T-helper 2 cell (primary cell): Measurements from ENCODE around the gene MSN.
"Not testable (repeated sequence)": the region's sequence is repeated elsewhere in the genome, so short reads cannot be mapped to it uniquely, and the experiment has no call there.

ENCODE experiments used
- DNase-seq, 5 experiments: peaks; one replicate each; pipeline versions ENCODE4 v3.0.0 to v3.0.0-alpha.2; 2012 to 2022
- total RNA-seq, 2 donors: gene quantifications; one replicate each; lab custom pipeline; 2026; lab: John Stamatoyannopoulos, UW

Gene MSN
- 602 to 687 reads per million in 2 donors for total RNA-seq

DNA sequence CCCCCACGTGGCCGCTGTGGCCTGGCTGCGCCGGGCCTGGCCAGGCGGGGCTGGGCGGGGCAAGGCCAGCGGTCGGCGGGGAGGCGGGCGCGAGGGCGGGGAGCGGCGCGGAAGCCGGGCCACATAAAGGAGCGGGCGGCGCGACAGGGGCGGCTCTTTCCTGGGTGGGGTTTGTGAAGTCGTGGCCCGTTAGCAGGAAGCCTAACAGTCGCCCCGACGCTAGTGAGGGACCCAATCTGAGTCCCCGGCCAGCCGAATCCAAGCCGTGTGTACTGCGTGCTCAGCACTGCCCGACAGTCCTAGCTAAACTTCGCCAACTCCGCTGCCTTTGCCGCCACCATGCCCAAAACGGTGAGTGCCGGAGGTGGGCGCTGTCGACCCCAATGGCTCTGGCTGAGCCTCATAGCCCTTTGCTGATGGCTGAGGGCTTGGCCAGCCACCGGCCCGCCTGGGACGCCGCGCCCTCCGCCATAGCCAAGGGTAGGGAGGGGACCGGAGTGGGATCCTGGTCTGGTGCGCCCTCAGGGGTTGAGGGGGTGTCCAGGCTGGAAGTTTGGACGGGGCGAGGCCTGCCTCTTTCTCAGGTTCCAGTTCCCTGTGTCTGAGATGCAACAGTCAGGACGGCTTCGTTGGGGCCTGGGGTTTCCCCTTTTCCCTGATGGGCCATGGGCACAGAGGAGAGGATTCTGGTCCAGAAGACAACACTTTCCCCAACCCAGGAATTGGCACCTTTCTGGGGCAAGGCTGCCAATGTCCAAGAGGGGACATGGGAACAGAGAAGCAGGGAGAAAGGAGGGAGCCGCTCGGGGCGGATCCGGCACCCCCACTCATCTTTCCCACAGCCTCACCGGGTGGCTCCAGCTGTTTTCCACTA, at the start of gene MSN:
Gene MSN, plus strand, starts transcription at position 152 of the 874 bp plus-strand sequence. Its CDS starts 188 bp downstream, at position 340.
- DNase-seq = peak; percentile 40 to 87 (median 62)

DNA sequence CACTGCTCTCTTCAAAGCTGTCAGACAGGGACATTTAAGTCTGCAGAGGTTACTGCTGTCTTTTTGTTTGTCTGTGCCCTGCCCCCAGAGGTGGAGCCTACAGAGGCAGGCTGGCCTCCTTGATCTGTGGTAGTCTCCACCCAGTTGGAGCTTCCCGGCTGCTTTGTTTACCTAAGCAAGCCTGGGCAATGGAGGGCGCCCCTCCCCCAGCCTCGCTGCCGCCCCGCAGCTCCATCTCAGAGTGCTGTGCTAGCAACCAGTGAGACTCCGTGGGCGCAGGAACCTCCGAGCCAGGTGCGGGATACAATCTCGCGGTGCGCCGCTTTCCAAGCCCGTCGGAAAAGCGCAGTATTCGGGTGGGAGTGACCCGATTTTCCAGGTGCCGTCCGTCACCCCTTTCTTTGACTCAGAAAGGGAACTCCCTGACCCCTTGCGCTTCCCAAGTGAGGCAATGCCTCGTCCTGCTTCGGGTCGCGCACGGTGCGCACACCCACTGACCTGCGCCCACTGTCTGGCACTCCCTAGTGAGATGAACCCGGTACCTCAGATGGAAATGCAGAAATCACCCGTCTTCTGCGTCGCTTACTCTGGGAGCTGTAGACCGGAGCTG, 47.3 kb upstream of the MSN start:
- DNase-seq = not testable (repeated sequence)

DNA sequence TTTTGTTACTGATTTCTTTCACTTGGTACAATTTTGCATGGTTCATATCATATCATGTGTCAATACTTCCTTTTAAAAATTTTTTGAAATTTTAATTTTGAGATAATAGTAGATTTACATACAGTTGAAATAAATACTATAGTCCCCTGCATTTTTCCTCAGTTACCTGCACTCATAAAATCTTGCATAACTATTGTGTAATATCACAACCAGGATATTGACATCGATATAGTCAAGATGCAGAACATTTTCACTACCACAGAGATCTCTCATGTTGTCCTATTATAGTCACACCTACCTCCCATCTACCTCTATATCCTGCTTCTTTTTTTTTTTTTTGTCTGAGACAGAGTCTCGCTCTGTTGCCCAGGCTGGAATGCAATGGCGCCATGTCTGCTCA, 36.7 kb upstream of the MSN start:
- DNase-seq = no peak

DNA sequence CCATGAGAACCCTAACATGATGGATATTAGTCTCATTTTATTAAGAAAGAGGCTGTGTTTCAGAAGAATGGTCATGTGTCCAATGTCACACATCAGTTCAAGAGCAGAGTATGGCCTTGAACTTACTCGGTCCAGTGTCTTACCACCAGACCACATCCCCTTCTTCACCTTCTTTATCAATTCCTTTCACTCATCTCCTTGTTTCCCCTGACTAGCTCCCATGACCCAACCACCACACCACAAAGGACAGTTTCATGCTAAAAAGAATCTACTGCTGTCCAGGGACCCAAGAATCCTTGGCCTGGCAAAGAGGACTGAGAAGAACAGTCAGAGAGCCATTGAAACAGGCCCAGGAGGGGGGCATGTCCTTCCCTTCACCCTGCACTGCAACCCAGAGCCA, 33.6 kb upstream of the MSN start:
- DNase-seq = no peak

DNA sequence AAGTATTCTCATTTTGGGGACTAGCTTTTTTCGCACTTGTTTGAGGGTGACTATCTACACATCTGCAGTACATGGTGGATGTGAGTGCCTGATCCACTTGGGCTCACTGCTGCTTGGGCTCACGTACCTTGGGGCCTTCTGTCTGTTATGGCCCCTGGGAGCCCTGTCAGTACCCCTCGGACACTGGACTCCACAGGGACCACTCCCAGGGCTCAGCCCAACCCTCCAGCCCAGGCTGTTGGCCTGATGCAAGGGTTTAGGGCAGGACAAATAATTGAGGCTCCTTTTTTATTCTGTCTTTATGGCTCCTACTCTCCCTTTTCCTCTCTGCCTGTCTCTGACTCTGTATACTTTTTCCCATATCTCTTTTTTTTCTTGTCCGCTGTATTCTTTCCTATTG, 32.7 kb upstream of the MSN start:
- no peak for DNase-seq

DNA sequence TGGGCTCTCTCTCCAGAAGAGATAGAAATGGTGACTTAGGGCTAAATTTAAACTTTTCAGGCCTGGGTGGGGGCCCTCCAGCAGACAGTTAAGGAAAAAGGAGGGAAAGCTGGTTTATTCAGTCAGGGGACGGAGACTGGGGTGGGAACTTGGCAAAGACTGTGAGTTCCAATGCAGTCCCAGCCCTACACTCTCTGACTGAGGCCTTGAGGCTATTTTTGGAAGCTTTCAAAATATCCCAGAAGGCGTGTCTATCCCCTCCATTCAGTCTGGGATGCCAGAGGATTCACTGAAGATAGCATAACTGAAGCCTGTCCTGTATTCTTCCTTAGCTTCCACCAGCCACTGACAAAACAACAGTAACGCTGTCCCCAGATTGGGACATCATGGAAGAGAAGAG, 32.1 kb upstream of the MSN start:
- no peak for DNase-seq

DNA sequence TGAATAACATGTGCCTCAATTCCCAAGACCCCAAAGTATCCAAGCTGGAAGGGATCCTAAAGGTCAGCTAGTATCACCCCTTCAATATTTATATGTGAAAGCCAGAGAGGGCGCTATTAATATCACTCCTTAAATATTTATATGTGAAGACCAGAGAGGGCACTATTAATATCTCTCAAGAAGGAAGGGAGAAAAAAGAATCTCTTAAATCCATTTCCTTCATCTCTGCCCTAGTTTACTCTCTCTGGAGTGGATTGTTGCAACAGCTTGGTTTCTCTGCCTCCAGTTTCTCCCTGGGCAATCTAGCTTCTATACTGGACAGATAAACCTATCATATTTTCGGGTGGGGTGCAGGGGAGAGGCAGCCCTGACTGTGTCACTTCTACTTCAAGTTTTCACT, 31.6 kb upstream of the MSN start:
- DNase-seq = no peak

DNA sequence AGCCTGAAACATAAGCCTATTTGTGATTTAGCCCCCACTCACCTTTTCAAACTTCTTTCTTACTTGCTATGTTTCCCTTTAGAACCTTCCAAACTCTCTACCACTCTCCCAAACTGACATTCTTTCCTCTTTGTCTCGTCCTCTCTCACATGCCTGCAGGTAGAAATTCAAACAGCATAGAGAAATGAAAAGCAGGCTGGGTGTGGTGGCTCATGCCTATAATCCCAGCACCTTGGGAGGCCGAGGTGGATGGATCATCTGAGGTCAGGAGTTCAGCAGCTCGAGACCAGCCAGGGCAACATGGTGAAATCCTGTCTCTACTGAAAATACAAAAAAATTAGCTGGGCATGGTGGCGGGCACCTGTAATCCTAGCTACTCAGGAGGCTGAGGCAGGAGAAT, 31.2 kb upstream of the MSN start:
- not testable (repeated sequence) for DNase-seq

DNA sequence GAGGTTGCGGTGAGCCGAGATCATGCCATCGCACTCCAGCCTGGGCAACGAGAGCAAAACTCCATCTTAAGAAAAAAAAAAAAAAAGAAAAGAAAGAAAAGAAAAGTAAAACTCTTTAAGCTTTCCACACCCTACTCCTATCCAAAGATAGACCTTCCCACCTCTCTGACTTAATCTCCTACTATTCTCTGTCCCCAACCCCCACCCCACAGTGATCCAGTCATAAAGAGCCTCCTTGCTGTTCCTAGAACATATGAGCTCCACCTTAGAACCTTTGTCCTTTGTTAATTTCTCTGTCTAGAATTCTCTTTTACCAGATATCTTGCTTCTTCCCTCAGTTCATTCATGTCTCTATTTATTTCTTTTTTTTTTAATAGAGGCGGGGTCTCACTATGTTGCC, 30.1 kb upstream of the MSN start:
- no peak for DNase-seq

DNA sequence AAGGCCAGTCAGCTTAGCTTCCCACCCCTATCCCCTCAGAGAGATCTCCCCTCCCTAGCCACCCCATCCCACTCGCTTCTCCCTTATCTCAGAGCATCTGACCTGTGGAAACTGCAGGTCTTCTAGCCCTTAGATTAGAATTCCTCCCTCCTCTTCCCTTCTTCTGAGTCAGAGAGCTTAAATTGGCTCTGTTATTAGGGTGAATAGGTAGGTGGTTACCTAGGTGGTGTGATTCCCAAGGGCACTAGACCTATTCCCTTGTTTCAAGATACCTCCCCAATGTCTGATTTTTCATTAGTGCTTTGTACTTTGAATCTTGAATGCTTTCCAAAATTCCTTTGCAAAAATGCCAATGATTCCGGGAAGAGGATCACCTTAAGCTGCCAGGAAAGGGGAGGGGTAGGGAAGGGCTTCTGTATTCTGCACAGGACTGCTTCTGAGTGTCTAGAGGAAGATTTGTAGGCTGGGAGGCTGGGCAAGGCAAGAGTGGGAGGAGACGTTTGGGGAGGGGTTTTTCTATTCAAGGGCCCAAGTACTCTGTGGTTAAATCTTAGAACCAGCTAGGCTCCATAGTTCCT, 24.5 kb upstream of the MSN start:
- DNase-seq = no peak

DNA sequence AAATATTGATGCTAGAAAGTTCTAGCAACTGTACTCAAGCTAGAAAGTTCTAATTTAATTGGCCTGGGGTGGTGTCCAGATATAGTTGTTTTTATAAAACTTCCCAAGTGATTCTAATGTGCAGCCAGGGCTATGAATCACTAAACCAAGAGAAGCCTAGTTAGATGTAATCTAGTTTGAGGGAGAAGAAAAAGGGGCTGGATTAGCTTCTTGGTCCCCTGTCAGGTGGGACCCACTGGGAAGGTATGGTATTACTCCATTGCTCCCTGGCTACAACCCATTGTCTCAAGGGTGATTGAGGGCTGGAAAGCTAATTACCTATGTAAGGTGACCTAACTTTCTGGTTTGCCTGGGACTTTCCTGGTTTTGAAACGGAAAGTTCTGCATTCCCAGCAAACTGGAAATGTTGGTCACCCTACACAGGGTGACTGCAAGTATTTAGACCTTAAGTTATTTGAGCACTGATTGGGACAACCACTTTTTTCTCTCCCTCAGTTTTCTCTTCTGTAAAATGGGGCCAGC, 23.9 kb upstream of the MSN start:
- no peak for DNase-seq

DNA sequence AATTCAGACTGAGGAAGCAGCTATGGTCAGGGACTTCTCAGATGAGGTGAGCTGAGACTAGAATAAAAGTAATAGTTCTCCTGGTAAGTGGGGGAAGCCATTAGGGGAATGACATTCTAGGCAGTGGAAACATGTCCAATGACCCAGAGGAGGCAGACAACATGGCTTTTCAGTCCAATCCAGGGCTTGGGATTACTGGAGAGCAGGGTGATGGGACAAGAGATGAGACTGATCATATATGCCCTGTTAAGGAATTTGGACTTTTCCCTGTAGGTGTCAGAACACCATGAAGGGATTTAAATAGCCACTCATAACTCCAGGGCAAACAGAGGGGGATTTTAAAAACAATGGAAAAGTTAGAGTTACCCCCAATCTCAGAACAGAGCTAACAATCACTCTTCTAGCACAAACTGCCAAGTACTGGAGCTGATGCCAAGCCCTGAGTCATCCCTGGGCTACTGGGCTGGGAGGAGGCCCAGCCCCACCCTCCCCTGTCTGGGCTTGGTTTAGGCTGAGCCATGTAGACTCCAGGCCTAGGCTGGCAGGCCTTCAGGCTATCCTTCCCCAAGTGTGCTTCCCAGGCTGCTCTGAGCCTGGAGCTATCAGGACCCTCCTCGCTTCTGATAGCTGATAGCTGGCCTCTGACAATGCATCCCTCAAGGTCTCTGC, 22.7 kb upstream of the MSN start:
- no peak for DNase-seq

DNA sequence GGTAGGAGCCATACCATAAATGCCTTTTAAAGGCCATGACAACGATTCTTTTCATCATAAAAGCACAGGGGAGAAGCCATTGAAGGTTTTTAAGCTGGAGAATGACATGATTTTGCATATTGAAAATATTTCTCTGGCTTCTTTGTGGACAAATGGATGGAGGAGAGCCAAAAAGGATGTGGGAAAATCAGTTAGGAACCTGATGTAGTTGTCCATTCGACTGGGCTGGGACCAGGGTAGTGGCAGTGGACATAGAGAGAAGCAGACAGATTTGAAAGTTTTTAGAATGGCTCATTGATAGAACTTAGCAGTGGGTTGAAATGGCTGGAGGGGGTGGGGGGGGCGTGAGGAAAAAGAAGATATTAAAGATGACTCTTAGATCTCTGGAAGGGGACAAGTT, 19.7 kb upstream of the MSN start:
- DNase-seq = no peak

DNA sequence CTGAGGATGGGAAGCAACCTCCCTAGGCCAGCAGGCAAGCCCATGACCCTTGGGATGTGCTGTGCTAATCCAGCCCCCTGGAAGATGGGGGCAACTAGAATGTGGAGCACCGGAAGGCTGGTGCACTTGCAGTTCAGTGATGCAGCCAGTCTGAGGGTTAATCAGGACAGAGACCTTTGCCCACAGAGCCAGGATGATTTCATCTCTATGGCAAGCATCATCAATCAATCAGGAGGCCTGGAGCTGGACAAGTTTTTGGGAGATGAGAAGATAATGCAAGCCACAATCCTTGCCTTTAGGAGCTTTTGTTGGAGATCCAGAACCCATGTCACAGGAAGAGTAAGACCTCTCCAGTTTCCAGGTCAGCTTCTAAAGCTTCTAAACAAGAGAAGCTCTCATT, 15.4 kb upstream of the MSN start:
- DNase-seq = no peak

DNA sequence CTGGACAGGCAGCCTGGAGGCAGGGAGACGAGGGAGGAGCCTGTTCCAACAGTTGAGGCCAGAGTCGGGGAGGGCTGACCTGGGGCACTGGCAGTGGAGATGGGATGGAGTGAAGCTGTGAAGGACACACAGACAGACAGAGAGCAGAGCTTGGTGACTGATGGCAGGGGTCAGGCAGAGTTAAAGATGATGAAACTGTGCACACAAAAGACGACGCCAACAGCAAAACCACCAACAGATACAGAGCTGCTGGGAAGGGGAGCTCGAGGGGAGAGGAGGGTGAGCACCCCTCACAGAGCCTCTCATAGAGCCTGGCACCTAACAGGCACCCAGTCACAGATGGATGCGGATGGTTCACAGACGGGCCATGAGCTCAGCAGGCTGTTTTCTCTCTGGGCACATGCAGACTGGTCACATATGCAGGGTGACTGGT, 10.4 kb upstream of the MSN start:
- DNase-seq = peak in 1 of 5 experiments; percentile 15

DNA sequence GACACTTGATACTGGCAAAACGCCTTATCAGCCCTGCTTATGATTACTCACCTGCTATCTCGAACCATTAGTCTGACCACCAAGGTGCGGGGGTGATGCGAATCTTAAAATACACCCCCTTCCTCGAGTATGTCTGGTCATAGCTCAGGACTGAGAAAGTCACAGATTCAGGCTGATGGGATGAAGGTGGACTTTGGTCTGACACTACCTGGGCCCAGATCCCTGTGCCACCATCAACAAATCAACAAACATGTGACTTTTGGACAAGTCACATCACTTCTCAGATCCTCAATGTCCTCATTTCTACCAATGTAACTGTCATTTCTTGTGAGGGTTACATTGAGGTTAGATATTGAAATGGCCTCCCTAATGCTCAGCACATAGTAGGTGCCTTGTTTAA, 9.8 kb upstream of the MSN start:
- no peak for DNase-seq

DNA sequence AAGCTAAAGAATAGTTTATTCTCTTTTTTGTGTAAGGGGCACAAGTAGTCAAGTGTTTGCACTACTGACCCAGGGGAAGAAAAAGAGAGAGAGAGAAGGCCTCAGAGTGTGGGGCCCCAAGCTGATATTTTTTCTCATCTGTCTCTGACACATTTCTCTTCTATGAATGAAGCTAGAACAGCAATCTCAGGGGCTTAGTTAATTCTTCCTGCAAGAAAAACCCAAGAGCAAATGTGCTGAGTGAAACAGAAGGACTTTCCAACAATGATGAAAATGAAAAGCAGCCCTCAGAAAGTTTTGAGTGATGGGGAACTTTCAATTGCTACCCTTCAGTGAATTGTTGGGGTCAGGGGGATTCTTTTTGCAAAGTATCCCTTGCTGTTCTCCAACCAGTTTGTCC, 9.2 kb upstream of the MSN start:
- no peak for DNase-seq

DNA sequence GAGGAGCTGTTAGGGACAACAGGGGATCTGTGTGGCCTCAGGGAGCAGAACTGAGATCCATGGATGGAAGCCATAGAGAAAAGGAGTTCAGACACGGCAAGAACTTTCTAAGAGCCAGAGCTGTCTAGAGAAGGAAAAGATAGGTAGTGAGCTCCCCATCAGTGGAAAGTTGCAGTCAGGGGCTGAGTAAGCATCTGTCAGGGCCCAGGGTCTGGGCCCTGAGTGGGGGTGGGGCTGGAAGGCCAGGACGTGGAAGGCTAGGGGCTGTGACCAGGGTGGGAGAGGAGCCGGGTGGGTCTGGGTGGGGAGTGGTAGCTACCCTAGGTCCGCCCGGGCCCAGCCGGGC, 324 bp upstream of the MSN start:
- DNase-seq = no peak

DNA sequence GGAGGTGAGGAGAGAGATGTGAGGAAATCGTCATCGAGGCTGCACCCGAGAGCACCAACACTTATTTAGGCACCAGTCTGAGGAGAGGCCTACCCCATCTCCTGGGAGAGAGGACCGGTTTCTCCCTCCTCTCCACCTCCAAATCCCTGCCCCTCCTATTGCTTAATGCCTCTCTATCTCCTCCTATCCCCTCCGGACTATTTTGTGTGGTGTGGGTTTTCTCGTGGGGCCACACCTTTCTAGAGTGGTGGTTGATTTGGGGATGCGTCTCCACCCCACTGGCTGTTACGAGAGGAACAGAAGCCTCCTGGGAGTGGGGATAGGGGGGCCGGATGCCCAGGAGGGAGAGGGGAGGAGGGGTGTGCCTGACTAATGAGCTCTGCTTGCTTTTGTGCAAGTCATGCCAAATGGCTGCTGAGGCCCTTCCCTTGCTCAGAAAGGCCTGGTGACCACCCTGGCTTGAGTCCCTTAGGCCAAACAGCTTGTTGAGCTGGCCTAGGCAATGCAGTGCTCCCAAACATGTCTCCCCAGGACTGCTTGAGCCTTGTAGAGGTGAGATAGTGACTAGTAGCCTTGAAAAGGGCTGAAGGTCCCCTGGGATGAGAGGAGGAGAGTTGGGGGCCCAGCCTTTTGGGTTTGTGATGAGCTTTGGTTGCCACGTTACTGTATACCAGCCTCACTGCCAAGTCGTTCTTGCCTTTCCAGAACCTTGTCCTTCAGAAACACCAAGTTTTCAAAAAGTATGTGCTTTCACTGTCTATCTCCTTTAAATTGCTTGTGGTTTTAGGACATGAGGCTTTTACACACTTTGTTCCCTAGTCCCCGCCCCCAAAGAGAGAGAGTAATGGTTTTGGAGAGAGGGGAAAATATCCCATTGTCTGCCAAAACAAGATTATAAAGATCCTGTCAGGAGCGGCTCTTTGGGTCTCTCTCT, 1.2 kb downstream of the MSN start:
- peak; percentile 9 to 78 (median 41) for DNase-seq

DNA sequence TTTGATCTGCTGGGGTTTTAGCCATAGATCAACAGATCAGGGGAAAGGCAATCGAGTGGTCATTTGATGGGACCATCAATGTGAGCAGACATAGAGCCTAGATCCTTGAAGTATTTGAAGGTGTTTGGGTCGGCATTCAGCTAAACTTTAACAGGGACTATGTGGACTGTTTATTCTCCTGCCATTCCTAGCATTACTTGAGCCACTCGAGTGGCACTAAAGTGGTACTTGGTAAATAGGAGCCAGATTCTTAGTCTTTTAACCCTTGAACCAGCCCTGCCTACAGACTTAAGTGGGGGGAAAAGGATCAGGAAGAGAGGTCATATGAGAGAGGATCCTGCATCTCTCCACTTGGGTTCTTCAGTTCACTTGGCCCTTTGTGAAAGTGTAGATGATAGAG, 3.8 kb downstream of the MSN start:
- DNase-seq = no peak

DNA sequence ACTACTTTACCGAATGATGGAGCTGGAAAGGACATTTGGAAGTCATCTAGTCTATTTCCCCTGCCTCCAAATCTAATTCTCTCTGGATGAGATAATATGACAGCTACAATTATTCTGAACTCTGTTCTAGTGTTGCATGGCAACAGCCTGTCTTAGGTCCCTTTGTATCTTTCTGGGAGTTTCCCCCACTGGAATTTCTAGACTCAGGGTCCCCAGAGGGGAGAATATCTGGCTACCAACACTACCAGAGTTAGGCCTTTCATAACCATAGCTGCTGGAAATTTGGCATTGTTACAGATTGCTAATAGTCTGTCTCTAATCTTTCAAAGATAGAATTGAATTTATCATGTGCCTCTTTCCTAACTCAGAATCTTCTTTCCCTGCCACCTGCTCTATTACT, 4.5 kb downstream of the MSN start:
- no peak for DNase-seq

DNA sequence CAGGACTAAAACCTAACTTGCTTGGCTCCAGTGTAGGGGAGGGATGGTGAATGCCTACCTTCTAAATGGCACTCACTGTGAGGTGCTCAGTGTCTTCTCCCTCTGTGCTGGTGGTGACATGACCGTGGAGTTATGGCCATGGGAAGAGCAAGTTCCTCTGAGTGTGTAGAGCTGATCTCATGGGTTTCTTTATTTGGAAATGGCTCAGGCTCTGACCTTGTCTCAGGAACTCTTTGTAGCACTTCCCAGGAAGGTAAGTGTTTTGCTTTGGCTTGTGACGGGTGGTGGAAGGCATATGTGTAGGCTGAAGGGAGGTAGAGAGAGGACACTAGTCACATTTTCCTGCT, 6.4 kb downstream of the MSN start:
- no peak for DNase-seq
